Fibroblast of skin of left biceps (primary cell): Measurements from ENCODE around the gene CES5A.
"Not testable (repeated sequence)": the region's sequence is repeated elsewhere in the genome, so short reads cannot be mapped to it uniquely, and the experiment has no call there.

Experiments
- DNase-seq, 2 experiments: peaks; one replicate each; pipeline ENCODE4 v3.0.0-alpha.2; 2013; ENCODE audit warnings: low read depth in 2 of 2

The CES5A gene, protein sequence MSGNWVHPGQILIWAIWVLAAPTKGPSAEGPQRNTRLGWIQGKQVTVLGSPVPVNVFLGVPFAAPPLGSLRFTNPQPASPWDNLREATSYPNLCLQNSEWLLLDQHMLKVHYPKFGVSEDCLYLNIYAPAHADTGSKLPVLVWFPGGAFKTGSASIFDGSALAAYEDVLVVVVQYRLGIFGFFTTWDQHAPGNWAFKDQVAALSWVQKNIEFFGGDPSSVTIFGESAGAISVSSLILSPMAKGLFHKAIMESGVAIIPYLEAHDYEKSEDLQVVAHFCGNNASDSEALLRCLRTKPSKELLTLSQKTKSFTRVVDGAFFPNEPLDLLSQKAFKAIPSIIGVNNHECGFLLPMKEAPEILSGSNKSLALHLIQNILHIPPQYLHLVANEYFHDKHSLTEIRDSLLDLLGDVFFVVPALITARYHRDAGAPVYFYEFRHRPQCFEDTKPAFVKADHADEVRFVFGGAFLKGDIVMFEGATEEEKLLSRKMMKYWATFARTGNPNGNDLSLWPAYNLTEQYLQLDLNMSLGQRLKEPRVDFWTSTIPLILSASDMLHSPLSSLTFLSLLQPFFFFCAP

DNA sequence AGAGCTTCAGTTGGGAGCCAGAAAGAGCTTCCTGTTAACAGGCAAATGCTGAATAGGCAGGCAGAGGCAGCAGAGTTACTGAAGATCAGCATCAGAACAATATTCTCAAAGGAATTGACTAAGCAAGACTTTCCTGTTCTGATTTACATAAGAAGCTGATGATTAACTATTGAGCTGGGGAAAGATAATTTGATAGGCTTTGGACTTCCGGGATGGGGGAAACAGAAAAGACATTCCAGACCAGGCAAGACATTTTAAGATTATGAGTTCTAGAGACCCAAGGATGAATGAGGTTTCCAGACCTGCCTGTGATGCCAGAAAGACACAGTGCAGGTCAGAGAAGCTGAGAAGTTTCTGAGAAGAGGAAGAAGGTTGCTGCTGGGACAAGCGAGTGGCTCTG, at the start of gene CES5A:
TSS of gene CES5A (minus strand) at position 101 of the 400 bp plus-strand sequence. CDS start 152 bp downstream, outside the sequence.
- no peak for DNase-seq

DNA sequence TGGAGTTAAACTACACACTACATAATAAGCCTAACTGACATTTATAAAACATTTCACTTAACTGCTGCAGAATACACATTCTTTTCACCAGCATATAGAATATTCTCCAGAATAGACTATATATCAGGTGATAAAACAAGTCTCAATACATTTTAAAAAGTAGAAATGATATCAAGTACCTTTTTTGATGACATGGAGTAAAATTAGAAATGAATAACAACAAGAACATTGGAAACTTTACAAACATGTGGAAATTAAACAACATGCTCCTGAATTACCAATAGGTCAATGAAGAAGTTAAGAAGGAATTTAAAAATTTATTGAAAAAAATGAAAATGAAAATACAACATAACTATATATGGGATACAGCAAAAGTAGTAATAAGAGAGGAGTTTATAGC, 47.5 kb upstream of the CES5A start:
- no peak for DNase-seq

GRCh38 chr16:55917373-55918160, 42.4 kb upstream of the CES5A start:
- DNase-seq = no peak

DNA sequence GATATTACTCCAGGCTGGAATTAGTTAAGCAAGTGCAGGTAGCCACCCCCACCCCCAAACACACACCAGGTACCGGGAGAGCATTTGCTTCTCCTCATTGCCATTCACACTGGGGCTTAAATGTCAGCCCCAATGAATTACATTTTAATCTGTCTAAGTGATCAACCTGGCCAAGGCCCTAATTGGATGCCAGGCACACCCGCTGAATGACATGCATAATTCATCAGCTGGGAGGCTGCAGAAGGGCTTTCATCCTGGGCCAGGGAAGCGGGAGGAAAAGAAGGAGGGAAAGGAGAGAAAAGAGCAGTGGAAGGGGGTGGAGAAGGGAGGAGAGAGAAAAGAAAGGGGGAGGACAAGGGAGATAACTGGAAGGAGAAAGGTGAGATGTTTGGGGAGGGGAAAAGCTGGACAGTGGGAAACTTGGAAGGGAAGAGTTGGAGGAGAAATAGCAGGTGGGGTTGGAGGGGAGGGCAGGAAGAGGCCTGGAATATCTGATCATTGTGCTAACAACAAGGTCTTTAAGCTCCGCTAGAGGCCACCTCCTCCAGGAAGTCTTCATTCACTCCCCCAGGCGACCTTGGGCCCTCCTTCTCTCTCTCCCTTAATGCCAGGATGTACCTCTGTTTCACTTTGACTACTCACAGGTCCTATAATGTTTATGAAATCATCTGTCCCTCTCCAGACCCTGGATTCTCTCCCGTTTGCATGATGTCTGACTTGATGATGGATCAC, 40.1 kb upstream of the CES5A start:
- no peak for DNase-seq

DNA sequence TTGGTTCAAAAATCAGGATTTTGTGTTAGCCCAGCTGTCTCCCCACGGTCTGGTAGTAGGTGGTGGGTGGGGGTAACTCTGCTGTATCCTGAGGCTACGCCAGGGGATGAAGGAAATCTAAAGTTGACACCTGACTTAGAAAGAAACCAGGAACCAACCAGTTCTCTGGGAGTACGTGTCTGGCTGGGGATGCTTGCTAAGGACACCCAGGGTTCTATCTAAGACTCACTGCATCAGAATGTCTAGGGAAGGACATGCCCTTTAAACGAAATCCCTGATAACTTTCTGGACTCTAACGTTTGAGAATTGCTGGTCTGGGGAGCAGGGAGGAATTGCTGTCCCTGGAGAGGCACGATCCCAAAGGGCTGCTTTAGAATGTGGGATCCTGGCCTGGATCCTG, 39.2 kb upstream of the CES5A start:
- no peak for DNase-seq

DNA sequence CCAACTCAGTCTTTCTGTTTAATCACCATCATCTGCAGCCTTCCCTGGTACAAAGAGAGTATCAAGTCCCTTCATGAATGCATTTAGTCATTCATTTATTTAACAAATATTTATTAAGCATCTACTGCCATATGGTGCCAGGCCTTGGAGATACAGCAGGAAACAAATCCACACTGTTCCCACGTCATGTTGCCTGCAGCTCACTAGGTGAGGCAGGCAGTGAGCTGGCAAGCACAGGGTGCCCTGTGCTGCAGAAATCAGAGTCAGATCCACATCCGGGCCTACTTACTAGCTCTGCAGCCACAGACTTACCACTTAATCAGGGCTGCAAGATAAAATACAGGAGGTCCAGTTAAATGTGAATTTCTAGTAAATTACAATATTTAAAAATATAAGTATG, 38.5 kb upstream of the CES5A start:
- no peak for DNase-seq

- DNase-seq = not testable (repeated sequence)
Measured at GRCh38 chr16:55913121-55913520, 37.9 kb upstream of the CES5A start.

- DNase-seq = no peak
Measured at GRCh38 chr16:55912022-55912421, 36.8 kb upstream of the CES5A start.

GRCh38 chr16:55911616-55912015, 36.4 kb upstream of the CES5A start:
- no peak for DNase-seq

DNA sequence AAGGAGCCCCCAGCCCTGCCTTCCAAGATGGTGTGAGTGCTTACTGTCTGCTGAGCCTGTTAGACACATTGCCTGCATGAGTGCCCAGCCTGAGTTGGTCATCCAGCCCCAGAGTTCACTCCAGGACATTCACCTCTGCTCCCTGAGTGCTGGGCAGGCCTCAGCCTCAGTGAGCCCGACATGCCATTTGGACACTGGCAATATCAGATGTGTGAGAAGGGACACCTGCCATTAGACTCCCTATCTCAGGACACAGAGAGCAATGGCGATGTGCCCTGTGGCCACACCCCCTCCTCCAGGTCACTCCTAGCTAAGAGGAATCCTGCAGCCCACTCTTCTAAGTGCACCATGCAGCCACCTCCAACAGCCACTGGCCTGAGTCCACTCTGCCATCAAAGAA, 34.7 kb upstream of the CES5A start:
- DNase-seq = no peak

DNA sequence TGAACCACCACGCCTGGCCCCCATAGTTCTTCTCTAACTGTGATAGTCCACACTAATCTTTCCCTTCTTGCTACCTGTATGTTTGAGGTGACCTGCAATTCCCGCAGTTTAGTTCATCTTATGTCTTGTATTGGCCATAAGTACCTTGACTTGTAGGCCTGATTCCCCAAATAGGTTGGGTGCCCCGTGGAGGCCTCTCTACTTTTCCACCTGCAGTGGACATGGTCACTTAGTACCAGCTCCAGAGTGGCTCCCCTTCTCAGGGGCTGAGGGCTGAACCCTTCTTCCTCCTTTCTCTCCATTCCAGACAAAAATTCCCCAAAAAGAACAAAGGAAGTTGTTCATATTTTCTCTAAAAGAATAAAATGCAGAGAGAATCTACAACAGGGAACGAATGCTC, 33.5 kb upstream of the CES5A start:
- no peak for DNase-seq

- DNase-seq = no peak
Measured at GRCh38 chr16:55907661-55908060, 32.5 kb upstream of the CES5A start.

- DNase-seq = no peak
Measured at GRCh38 chr16:55906123-55906522, 30.9 kb upstream of the CES5A start.

- no peak for DNase-seq
Measured at GRCh38 chr16:55905651-55906050, 30.5 kb upstream of the CES5A start.

GRCh38 chr16:55901566-55902217, 26.5 kb upstream of the CES5A start:
- no peak for DNase-seq

DNA sequence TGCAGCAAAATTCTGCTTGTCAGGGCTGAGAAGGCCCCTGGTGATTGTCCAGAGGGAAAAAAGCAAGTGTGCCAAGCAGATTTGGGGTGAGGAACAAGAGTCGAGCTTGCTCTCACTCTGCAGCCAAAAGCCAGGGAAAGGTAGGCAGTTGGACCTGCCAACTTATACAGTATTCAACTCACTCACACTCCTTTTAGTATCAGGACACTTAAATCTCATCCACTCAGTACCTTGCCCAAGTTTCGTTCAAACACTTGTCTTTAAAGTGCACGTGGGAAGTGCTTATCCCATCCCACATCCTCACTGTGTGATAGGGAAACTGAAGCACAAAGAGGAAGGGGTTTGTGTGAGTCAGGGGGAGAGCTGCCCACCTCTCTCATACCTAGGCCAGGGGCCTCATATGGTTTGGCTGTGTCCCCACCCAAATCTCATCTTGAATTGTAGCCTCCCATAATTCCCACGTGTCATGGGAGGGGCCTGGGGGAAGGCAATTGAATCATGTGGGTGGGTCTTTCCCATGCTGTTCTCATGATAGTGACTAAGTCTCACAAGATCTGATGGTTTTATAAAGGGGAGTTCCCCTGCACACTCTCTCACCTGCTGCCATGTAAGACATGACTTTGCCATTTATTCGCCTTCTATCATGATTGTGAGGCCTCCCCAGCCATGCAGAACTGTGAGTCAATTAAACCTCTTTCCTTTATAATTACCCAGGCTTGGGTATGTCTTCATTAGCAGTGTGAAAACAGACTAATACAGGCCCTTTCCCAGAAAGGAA, 25.6 kb upstream of the CES5A start:
- no peak for DNase-seq

DNA sequence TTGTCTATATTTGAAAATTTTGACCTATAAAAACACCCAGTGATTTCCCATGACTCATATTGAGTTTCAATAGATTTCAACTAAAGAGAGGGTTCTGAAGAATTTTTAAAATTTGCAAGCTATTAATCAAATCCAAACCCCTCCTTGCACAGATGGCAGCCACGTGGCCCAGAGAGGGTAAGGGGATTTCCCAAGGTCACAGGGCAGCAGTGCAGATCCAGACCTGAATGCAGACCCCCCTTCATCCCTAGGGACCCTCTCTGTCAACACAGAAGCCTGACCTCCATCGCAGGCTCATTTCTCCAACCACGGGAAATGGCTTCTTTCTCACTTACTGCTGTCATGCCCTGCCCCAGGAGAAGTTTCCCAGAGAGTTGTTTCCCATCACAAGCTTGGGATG, 24.7 kb upstream of the CES5A start:
- no peak for DNase-seq

- no peak for DNase-seq
Measured at GRCh38 chr16:55898592-55898991, 23.4 kb upstream of the CES5A start.

DNA sequence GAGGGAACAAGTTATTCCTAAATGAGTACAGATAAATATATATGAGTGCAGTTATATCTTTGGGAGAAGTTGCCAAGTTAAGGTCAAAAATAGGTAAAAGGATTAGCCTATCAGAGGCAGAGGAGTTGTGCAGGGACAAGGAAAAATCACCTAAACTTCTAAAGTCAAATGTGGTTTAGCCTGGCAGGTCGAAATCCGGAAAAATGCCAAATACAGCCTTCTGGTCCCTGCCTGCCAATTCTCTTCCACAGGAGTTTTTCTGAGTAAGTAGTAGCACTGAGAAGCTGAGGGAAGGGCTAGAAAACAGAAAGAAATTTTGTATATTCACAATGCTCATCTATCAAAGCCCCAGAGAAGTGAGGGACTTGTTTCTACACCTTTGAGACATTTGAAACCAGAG, 17.6 kb upstream of the CES5A start:
- DNase-seq = no peak

- no peak for DNase-seq
Measured at GRCh38 chr16:55889518-55889917, 14.3 kb upstream of the CES5A start.

- no peak for DNase-seq
Measured at GRCh38 chr16:55888546-55888945, 13.4 kb upstream of the CES5A start.
